Neural cell (in vitro differentiated cells): Measurements from ENCODE around the gene S100Z. TPM values are rescaled to one million over a fixed set of nuclear protein-coding genes. Genes with fewer than 3 reads are reported as not detected.

Experiments
- H2AFZ ChIP-seq: fragments of 200-600, 300-800 bp; sonication (generic), shearing (Covaris generic); 2 replicates; pipeline ENCODE4 v1.6.0; 2014; ENCODE audit warnings: low read depth, mild to moderate bottlenecking, antibody characterized with exemption, low read length, moderate library complexity
- H3F3A ChIP-seq: fragments of 200-600 bp; shearing (Covaris generic); 2 replicates; pipeline ENCODE4 v1.6.1; 2016; ENCODE audit warnings: mild to moderate bottlenecking, moderate library complexity, mixed read lengths, antibody characterized with exemption, low read length; ENCODE audit not compliant: insufficient read depth, poor library complexity, severe bottlenecking
- H3K27ac ChIP-seq: fragments of 200-600, 300-800 bp; sonication (generic), shearing (Covaris generic); 2 replicates; pipeline ENCODE4 v1.5.1; 2014; ENCODE audit warnings: mild to moderate bottlenecking, low read length, moderate library complexity
- H3K27me3 ChIP-seq: fragments of 300-800, 200-600 bp; sonication (generic), shearing (Covaris generic); 2 replicates; pipeline ENCODE4 v1.6.0; 2014; ENCODE audit warnings: mild to moderate bottlenecking, low read depth, low read length, moderate library complexity; ENCODE audit not compliant: insufficient read depth
- H3K36me3 ChIP-seq: fragments of 300-800, 200-600 bp; sonication (generic), shearing (Covaris generic); 2 replicates; pipeline ENCODE4 v1.5.1; 2014; ENCODE audit warnings: mild to moderate bottlenecking, antibody characterized with exemption, low read length, moderate library complexity; ENCODE audit not compliant: insufficient read depth
- H3K4me2 ChIP-seq: fragments of 300-800, 200-600 bp; sonication (generic), shearing (Covaris generic); 2 replicates; pipeline ENCODE4 v1.6.0; 2014; ENCODE audit warnings: mild to moderate bottlenecking, low read length
- H3K4me3 ChIP-seq: fragments of 300-800, 200-600 bp; sonication (generic), shearing (Covaris generic); 2 replicates; pipeline ENCODE4 v1.5.1; 2014; ENCODE audit warnings: mild to moderate bottlenecking, low read length, moderate library complexity
- H3K79me2 ChIP-seq: fragments of 200-600 bp; shearing (Covaris generic); replicated peaks from 2 replicates; pipeline ENCODE4 v1.6.0; 2014; ENCODE audit warnings: mild to moderate bottlenecking, low read length, moderate library complexity; ENCODE audit not compliant: insufficient read depth
- H3K9ac ChIP-seq: fragments of 300-800, 200-600 bp; sonication (generic), shearing (Covaris generic); 2 replicates; pipeline ENCODE4 v1.6.1; 2016; ENCODE audit warnings: mild to moderate bottlenecking, low read length, mixed read lengths
- H3K9me2 ChIP-seq: fragments of 200-600 bp; shearing (Covaris generic); 2 replicates; pipeline ENCODE4 v1.6.1; 2016; ENCODE audit warnings: mild to moderate bottlenecking, low read length, mixed read lengths; ENCODE audit not compliant: insufficient read depth
- H3K9me3 ChIP-seq: fragments of 200-600, 300-800 bp; sonication (generic), shearing (Covaris generic); 2 replicates; pipeline ENCODE4 v1.6.1; 2016; ENCODE audit warnings: mild to moderate bottlenecking, mixed run types, low read length, moderate library complexity, mixed read lengths
- H4K20me1 ChIP-seq: fragments of 200-600 bp; shearing (Covaris generic); 2 replicates; pipeline ENCODE4 v1.6.1; 2016; ENCODE audit warnings: mild to moderate bottlenecking, mixed run types; ENCODE audit not compliant: insufficient read depth
- EZH2 ChIP-seq: fragments of 200-600, 300-800 bp; shearing (Covaris generic), sonication (generic); IDR thresholded peaks from 2 replicates; pipeline ENCODE4 v1.6.1; 2014; ENCODE audit warnings: antibody characterized with exemption, low read length, borderline replicate concordance, mild to moderate bottlenecking; ENCODE audit not compliant: insufficient read depth, poor library complexity, severe bottlenecking
- MXI1 ChIP-seq: fragments of 450-650 bp; conservative IDR thresholded peaks from 2 replicates; pipeline ENCODE4 v1.6.1; 2014; ENCODE audit warnings: antibody characterized with exemption, mild to moderate bottlenecking; ENCODE audit not compliant: poor library complexity, severe bottlenecking
- RAD21 ChIP-seq: fragments of 450-650 bp; conservative IDR thresholded peaks from 2 replicates; pipeline ENCODE4 v1.6.1; 2014; ENCODE audit warnings: antibody characterized with exemption, mild to moderate bottlenecking, moderate library complexity
- TAF1 ChIP-seq: IDR thresholded peaks from 2 replicates; pipeline ENCODE4 v1.6.1; 2012; ENCODE audit warnings: low read depth
- polyA plus RNA-seq: library from polyadenylated mRNA; depleted of rRNA; stranded (reverse); fragments of >200 nt; gene quantifications from 2 replicates; pipeline ENCODE4 v1.2.3, GENCODE V29; 2014
- TF ChIP-seq, protein P1 (sequence below): fragments of 450-650 bp; IDR thresholded peaks from 2 replicates; pipeline ENCODE4 v1.5.1; 2014; ENCODE audit warnings: antibody characterized with exemption, mild to moderate bottlenecking, moderate library complexity; ENCODE audit not compliant: poor library complexity, severe bottlenecking
- TF ChIP-seq, protein P2 (sequence below): IDR thresholded peaks from 2 replicates; pipeline ENCODE4 v1.6.1; 2012; ENCODE audit warnings: borderline replicate concordance

S100Z gene
- polyA plus RNA-seq, 1 donor from 2014 or later, result not detected

DNA sequence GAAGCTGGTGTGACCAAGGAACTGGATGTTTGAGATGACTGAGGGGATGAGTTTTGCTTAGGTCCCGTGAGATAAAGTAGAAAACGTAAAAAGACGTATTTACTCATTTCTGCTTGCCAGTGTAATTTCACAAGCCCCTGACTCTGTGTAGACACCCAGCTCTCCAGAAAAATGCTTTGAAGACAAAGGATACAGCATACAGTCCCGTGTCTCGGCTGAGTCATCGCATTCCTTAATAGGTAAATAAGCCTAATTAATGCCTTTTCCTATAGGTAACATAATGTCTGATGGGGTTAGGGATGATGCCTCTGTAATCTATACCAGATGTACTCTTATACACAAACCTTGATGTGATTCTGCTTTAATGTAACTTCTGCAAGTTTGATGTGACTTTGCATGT lies 20.2 kb downstream of the S100Z start:
- no peaks in the 10 kb centered on the region for H3K9me2 ChIP-seq
- no peaks in the 10 kb centered on the region for H3K36me3 ChIP-seq
- no peak overlapping the region for H3K4me2 ChIP-seq
- no peaks in the 10 kb centered on the region for H3K9me3 ChIP-seq
- H3K27me3 ChIP-seq, result no peaks in the 10 kb centered on the region
- H3K79me2 ChIP-seq, result no peaks in the 10 kb centered on the region
- H2AFZ ChIP-seq, result no peak overlapping the region
- TF ChIP-seq TAF1 (no peak), RAD21 (no peak)
- TF ChIP-seq, protein P1, sequence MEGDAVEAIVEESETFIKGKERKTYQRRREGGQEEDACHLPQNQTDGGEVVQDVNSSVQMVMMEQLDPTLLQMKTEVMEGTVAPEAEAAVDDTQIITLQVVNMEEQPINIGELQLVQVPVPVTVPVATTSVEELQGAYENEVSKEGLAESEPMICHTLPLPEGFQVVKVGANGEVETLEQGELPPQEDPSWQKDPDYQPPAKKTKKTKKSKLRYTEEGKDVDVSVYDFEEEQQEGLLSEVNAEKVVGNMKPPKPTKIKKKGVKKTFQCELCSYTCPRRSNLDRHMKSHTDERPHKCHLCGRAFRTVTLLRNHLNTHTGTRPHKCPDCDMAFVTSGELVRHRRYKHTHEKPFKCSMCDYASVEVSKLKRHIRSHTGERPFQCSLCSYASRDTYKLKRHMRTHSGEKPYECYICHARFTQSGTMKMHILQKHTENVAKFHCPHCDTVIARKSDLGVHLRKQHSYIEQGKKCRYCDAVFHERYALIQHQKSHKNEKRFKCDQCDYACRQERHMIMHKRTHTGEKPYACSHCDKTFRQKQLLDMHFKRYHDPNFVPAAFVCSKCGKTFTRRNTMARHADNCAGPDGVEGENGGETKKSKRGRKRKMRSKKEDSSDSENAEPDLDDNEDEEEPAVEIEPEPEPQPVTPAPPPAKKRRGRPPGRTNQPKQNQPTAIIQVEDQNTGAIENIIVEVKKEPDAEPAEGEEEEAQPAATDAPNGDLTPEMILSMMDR, result no peak
- no peaks in the 10 kb centered on the region for H4K20me1 ChIP-seq
- no peak overlapping the region for H3K4me3 ChIP-seq
- no peak overlapping the region for H3K27ac ChIP-seq
- no peaks in the 10 kb centered on the region for H3F3A ChIP-seq
- H3K9ac ChIP-seq, result no peak overlapping the region

DNA sequence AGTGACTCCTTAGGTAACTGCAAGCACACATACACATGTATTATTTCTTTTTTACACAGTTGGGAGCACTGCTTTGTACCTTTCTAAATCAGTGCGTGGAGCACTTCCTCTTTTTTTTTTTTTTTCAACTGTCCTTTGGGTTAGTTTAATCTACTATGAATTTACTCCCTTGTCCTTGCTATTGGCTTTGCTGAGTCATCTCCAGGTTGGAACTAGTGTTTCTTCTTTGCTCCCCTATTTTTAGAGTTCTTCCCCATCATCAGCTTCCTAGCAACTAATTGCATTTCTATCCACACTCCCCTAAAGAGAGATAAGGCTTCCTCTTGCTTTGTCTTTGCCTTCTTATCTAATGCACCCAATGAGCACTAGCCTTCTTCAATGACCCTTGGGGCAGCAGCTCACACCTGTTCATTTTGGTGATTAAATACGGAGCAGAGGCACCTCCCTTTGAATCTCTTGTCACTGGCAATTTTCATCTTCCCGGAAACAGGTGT lies 24.3 kb downstream of the S100Z start:
- H3K9me3 ChIP-seq, result no peaks in the 10 kb centered on the region

DNA sequence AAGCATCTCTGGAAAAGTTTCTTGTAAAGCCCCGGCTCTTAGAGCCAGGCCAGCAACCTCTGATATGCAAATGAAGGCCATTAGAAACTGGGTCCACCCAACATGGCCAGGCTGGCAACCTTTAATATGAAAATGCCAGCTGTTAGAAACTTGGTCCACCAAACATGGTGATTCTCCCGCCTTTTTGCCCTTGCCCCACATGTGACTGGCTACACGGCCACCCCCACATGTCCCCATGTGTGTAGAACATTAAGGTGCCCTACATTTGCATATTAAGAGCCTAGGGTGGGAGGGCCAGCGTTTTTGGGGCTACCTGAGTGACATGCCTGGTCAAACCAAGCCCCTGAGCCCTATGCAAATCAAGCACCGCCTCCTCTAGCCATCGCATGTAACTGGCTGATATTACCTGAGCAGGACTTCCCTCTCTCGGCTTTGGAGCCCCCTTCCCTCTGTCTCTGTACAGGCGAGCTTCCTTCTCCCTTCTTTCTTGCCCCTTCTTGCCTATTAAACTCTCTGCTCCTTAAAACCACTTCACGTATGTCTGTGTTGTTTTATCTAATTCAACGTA lies 39.0 kb downstream of the S100Z start:
- Histone ChIP-seq H2AFZ (no peak overlapping the region), H3K9me3 (no peaks in the 10 kb centered on the region), H3F3A (no peaks in the 10 kb centered on the region), H3K36me3 (no peaks in the 10 kb centered on the region), H3K9ac (no peak overlapping the region), H3K79me2 (no peaks in the 10 kb centered on the region), H4K20me1 (no peaks in the 10 kb centered on the region), H3K4me2 (no peak overlapping the region), H3K9me2 (no peaks in the 10 kb centered on the region), H3K27me3 (no peaks in the 10 kb centered on the region), H3K27ac (no peak overlapping the region), H3K4me3 (no peak overlapping the region)
- no peak for TF ChIP-seq RAD21
- TF ChIP-seq, protein P1, result no peak
- TF ChIP-seq EZH2, result no peak
- no peak for TF ChIP-seq TAF1
- TF ChIP-seq, protein P2, sequence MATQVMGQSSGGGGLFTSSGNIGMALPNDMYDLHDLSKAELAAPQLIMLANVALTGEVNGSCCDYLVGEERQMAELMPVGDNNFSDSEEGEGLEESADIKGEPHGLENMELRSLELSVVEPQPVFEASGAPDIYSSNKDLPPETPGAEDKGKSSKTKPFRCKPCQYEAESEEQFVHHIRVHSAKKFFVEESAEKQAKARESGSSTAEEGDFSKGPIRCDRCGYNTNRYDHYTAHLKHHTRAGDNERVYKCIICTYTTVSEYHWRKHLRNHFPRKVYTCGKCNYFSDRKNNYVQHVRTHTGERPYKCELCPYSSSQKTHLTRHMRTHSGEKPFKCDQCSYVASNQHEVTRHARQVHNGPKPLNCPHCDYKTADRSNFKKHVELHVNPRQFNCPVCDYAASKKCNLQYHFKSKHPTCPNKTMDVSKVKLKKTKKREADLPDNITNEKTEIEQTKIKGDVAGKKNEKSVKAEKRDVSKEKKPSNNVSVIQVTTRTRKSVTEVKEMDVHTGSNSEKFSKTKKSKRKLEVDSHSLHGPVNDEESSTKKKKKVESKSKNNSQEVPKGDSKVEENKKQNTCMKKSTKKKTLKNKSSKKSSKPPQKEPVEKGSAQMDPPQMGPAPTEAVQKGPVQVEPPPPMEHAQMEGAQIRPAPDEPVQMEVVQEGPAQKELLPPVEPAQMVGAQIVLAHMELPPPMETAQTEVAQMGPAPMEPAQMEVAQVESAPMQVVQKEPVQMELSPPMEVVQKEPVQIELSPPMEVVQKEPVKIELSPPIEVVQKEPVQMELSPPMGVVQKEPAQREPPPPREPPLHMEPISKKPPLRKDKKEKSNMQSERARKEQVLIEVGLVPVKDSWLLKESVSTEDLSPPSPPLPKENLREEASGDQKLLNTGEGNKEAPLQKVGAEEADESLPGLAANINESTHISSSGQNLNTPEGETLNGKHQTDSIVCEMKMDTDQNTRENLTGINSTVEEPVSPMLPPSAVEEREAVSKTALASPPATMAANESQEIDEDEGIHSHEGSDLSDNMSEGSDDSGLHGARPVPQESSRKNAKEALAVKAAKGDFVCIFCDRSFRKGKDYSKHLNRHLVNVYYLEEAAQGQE, result no peak
- no peak for TF ChIP-seq MXI1

More for the DNA sequence above, 24.3 kb downstream of the S100Z start:
- Histone ChIP-seq H3K36me3 (no peaks in the 10 kb centered on the region), H3K4me2 (no peak overlapping the region), H3K27ac (no peak overlapping the region), H3K27me3 (no peaks in the 10 kb centered on the region), H3K79me2 (no peaks in the 10 kb centered on the region), H3K4me3 (no peak overlapping the region), H3K9me2 (no peaks in the 10 kb centered on the region), H3F3A (no peaks in the 10 kb centered on the region), H3K9ac (no peak overlapping the region), H4K20me1 (no peaks in the 10 kb centered on the region), H2AFZ (no peak overlapping the region)
- TF ChIP-seq EZH2, result no peak
